Stimulated activated CD4-positive, alpha-beta T cell treated with anti-CD3 and anti-CD28 coated beads, Interleukin-4, amount 100 ng/mL, for 48 hours (primary cell): ENCODE measurements around the gene LKAAEAR1.

Source experiments
- DNase-seq, 2 donors: peaks; one replicate each; pipeline ENCODE4 v3.0.0-alpha.2; 2020; ENCODE audit warnings: low read depth in 2 of 2

Gene LKAAEAR1

GRCh38 chr20:64079273-64080012 lies 4.8 kb downstream of the LKAAEAR1 start, which contains the start of gene RGS19:
RGS19 (minus strand) TSS chr20:64079518; CDS start chr20:64076886, 2,632 bp downstream.
- DNase-seq, result peak in 1 of 2 donors; percentile 67

DNA sequence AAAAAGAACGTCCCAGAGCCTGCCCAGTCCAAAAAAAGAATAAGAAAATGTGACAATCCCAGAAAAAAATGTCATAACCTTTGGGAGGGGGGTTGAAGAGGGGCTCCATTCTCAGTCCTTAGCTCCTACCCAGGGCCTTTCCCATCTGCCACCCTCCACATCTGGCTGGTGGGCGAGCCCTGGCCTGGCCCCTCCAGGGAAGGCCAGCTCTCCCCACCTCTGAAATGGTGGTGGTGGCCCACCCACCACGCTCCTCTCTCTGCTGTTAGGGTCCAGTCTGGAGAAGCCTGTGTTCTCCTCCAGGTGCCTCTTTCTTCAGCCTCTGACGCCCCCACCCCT lies 5.3 kb downstream of the LKAAEAR1 start:
- no peak for DNase-seq

DNA sequence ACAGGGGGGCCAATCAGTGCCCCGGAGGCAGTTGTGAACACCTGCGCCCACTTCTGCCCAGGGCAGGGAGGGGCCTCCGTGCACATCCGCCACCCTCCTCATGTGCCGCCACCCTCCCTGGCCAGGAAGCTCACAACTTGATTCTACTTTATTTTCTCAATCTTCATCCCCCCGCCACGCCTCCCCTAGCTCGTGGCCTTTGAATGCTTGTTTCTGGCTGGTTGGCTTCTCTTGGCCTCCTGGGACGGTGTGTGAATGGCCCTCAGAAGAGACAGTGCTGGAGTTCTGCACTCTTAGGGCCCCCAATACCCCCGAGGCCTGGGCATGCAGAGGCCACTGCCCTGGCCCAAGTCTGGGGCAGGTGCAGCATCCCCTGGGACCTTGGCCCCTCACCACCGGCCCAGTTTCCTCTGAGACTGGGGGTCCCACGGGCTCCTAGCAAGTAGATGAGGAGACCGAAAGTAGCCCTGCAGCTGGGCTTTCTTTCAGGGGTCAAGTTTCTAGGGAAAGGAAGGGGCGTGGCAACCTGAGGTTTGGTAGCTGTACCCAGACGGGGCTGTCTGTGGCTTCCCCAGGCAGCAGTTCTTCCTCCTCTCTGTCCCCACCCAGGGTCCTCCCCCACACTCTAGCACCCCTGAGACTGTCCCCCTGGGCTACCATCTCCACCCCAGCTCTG lies 6.2 kb downstream of the LKAAEAR1 start:
- no peak for DNase-seq

DNA sequence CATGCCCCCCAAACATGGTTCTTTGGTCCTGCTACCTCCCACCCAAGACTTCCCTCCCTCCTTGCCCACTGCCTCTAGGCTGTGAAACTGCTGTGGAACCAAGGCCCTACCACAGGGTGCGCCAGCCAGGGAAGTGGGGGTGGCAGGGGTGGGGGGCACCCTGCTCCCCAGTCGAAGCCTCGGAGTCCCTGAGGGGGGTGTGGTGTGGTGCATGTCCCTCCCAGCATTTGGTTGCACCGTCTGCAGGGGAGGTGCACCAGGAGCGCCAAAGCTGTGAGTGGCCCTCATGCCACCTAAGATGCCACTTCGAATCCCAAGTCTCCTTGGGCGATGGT lies 6.7 kb downstream of the LKAAEAR1 start:
- DNase-seq, result no peak

DNA sequence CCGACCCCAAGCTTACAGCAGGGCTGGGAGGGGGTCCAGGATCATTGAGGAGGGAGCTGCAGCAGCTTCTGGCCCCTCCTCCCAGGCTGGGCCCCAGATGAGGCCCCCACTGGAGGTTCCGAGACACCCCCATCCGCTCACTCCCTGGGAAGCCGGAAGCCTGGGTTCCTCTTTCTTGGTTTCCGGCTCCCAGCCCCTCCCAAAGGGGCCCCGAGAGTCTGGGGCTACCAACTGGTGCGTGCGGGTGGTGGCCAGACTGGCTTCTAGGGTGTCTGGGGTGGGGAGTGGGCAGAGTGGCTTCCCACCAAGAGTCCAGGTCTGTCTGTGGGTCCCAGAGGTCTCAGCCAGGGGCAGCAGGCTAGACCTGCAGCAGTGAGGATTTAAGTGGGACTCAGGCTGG lies 7.1 kb downstream of the LKAAEAR1 start:
- DNase-seq, result no peak

GRCh38 chr20:64076061-64076997 lies 7.9 kb downstream of the LKAAEAR1 start:
- DNase-seq, result no peak

DNA sequence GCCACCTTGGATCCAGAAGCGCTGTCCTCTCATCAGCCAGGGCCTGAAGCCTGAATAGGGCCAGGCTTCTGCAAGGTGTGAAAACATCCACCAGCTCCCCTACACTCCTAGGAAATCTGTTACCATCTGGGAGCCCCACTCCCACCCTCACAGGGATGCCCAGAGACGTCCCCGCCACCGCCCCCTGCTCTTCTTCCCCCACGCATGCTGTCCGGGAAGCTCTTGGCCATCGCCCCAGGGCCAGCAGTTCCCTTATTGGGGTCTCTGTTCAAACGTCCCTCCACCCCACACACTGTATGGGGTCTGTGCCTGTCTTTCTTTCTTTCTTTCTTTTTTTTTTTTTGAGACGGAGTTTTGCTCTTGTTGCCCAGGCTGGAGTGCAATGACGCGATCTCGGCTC lies 8.6 kb downstream of the LKAAEAR1 start:
- no peak for DNase-seq

DNA sequence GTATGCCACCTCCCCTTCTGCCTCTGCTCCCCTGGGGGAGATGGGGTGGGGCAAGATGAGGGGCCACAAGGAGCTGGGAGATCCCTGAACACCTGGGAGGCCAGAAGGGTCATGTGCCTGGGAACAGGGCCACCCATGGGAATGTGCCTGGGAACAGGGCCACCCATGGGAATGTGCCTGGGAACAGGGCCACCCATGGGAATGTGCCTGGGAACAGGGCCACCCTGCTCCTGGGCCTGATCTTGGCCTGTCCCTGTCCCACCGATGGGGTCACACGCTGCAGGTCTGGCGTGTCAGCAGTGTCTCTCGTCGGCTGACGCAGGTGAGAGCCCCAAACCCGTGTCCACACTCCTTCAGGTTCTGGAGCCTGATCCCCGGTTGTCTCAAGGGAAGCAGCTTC lies 9.2 kb downstream of the LKAAEAR1 start:
- no peak for DNase-seq

DNA sequence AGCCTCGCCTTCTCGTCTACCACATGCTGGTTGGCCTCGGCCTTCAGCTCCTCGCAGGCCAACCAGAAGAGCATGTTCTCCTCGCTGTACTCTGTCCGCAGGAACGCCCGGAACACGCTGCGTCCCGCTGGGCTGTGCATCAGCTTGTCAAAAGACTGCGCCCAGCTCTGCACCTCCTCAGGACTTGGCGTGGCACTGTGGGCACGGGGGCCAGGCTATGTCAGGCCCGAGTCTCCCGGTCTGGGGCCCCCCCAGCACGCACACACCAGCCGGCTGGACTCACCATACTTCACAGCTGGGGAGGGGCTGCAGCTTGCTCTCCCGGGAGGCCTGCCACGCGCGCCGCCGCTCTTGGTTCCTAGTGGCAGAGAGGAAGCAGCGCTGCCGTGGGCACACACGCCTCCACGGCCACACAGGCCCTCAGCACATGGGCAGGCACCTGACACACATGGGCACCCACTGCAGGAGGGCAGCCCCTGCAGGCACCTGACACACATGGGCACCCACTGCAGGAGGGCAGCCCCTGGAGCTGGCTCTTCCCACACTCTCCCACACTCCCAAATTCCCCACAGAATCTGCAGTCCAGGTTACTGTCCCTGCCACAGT lies 9.9 kb downstream of the LKAAEAR1 start:
- no peak for DNase-seq

DNA sequence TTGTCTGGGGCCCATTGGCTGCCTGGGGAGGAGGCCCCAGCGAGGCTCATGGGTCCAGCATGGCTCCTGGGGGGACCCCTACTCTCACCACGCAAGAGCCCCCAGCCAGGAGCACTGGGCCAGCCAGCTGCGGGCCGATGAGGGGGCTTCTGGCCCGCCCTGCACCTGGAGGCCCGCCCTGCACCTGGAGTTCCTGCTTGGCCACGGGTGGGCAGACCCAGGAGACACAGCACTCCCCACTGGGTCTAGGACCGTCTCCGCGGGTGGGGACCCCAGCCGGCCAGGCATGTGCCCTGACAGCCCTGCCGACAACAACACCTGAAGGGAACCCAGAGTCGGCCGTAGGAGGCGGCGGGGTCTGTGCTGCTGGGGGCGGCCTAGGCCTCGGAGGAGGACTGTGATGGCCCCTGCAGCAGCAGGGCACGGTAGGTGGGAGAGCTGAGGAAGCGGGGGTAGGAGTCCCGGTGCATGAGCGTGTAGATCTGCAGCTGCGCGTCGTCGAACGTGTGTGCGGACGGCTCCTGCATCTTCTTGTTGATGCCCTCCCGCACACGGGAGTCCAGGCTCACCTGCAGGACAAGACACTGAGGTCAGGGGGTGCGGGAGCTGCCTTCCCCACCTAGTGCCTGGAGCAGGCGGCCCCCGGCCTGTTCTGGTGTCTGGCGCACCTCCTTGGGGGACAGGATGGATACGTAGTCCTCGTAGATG lies 10.6 kb downstream of the LKAAEAR1 start:
- DNase-seq, result no peak

GRCh38 chr20:64072498-64073063 lies 11.6 kb downstream of the LKAAEAR1 start:
- no peak for DNase-seq

DNA sequence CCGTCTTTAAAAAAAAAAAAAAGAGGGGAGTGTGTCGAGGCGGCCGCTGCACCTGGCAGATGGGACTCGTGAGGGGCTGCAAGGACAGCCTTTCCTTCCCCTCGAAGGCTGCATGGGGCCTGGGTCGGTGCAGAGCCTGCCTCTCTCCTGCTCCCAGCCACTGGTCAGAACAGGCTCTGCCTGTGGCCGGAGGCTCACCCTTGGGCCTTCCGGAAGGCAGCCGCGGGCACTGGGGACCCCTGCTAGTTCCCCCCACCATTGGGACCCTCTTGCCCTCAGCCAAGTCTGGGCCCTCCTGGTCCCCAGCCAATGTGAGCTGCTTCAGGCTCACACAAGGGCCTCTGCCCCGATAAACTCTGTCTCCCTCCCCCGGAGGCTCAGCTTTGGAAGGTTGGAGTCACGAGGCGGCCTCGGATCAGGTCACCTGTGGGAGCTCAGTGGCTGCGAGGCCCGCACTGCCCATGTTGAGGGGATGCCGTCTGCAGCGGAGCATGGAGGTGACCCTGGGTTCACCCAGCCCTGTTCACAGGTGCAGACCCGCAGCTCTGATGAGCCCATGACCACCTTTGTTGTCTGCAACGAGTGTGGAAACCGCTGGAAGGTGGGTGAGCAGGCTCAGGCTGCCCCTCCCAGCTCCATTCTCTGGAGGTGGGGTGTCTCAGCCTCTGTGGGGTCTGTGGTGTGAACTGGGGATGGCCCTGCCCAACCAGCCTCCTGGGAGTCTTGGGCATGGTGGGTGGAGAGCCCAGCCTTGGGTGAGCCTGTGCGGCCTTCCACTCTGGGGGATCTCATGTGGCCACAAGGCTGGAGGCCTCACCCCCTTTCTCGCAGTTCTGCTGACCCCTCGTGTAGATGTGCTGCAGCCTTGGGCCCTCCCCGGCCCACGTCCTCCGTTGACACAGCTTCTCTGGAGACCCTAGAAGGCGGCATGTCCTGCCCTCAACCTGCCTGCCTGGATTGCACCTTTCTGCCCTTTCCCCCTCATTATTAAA lies 12.6 kb downstream of the LKAAEAR1 start:
- no peak for DNase-seq

DNA sequence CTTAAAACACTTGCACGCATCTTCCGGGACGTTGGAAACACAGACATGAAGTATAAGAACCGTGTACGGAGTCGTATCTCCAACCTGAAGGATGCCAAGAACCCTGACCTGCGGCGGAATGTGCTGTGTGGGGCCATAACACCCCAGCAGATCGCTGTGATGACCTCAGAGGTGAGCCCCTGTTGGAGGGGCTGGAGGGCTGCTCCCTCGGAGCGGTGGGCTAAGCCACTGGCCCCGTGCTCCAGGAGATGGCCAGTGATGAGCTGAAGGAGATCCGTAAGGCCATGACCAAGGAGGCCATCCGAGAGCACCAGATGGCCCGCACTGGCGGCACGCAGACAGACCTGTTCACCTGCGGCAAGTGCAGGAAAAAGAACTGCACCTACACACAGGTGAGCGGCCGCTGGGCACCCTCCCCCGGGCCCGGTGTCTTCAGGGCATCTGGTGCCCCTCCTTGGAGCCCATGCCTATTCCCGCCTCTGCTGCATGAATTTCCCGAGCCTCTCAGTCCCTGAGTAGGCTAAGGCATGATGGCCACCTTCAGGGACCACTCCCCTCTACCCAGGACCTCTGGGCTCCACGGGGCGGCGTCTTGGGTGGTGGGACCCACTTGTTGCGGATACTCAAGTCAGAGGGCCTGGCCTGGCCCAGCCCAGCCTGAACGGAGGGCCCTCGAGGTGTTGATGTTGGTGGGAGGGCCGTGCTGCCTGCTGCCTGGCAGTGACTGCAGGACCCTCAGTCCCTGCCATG lies 13.8 kb downstream of the LKAAEAR1 start:
- DNase-seq, result no peak

DNA sequence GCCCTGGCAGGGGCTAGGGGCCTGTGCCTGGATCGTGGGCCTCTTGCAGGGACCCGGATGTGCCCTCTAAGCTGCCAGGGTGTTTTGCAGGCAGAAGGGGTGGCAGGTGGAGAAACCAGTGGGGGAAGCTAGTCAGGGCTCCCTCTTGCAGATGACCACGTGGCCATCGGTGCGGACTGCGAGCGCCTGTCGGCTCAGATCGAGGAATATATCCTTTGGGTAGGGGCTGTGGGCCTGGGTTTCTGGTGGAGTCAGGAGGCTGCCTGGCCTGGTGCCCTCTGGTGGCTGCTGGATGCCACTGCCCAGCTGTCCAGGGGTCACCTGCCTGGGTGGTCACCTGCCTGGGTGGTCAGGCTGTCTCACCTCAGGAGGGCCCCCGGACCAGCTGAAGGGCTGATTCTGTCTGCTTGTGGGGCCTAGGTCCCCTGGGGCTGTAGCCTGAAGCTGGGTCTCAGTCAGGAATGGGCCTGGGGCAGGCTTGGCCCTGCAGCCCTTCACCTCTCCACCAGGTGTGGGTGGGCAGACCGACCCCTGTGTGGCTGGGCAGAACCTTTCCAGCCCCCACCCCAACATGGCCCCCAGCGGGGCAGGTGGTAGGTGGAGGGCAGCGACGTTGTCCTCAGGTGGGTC lies 14.5 kb downstream of the LKAAEAR1 start:
- DNase-seq, result no peak

DNA sequence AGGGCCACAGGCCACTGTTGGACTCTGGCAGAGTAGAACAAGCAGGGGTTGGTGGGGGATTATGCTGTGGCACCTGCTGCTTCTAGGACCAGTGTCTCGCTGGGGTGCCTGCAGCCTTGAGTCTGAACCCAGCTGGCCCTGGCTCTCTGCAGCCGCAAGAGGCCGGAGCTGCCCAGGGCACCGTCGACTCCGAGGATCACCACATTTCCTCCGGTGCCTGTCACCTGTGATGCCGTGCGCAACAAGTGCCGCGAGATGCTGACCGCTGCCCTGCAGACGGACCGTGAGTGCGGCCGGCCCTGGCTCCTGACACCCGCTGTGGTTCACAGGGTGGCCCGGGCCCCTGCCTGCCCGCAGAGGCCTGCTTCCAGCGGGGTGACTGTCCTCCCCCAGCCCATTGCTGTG lies 15.0 kb downstream of the LKAAEAR1 start:
- DNase-seq, result no peak

DNA sequence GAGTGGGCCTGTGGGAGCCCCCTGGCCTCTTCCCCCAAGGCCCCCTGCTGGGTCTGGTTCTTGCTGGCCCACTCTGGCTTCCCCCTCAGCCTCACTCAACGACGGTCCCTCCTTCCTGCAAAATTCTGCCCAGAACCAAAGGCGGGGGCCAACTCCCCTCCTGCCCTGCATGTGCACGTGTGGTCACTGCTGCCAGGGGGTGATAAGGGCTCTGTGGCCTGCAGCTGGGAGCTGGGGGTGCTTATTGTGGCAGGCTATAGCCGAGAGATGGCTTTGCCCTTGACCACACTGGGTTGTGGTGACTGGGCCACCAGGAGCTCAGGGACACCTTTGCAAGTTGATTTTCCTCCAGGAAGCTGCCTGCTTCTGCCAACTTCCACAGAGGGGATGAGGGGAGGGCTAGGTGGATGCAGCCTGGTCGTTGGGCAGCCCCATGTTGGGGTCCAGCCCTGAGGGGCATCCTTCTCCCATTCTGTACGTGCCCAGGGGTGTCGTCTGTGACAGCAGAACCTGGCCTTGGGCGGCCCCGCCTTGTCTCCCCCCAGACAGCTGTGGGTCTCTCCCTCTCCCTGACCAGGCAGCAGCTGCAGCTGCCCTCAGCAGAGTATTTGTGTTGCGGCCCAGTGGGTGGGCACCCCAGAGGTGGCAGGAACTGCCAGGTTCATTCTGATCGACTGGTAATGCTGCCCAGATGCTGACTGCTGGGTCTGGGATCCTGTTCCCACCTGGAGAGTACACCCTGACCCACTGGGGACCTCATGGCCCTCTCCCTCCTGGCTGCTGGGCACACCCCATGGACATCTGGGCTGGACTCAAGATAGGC lies 15.6 kb downstream of the LKAAEAR1 start:
- DNase-seq, result no peak

DNA sequence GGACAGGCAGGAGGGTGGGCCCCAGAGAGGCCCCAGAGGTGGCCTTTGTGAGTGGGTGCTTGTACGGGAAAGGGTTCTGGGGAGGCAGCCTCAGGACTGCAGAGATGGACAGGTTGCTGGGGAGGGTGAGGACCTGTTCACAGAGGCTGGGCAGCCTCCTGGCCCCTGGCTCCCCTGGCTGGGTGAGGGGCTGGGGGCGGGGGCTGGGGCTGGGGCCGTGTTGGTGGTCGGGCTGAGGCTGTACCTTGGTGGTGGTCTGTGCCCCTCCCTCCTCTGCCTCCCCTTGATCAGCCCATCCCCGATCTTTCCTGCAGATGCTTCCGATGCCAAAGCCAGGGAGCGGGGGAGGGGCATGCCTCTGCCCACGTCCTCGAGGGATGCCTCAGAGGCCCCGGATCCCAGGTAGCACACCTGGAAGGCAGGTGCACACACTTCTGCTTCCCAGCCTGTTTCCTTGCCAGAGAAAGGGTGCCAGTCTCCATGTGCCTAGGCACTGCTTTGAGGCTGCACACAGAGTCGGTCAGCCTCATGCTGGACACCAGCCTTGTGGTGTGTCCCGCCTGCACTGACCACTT lies 16.4 kb downstream of the LKAAEAR1 start:
- no peak for DNase-seq
